Esophagus (tissue), 2 donors: ENCODE results near the gene LILRA1. TPM values are rescaled to one million over a fixed set of nuclear protein-coding genes. Genes with fewer than 3 reads are reported as not detected.
"Not testable (repeated sequence)": the region's sequence is repeated elsewhere in the genome, so short reads cannot be mapped to it uniquely, and the experiment has no call there.

Source experiments
- H3K27ac ChIP-seq, 2 donors: one replicate each; pipeline ENCODE4 v1.5.1; 2013; ENCODE audit warnings: low read depth in 2 of 2, mild to moderate bottlenecking in 2 of 2, inconsistent platforms in 1 of 2, low read length in 1 of 2, moderate library complexity in 1 of 2
- H3K27me3 ChIP-seq, 2 donors: one replicate each; pipeline ENCODE4 v1.6.1; 2013; ENCODE audit warnings: low read length in 2 of 2, control low read depth in 1 of 2, mild to moderate bottlenecking in 1 of 2; ENCODE audit not compliant: insufficient read depth in 2 of 2, control insufficient read depth in 1 of 2
- H3K36me3 ChIP-seq, 2 donors: one replicate each; pipeline ENCODE4 v1.6.1; 2013; ENCODE audit warnings: low read length in 1 of 2; ENCODE audit not compliant: control insufficient read depth in 2 of 2, insufficient read depth in 2 of 2
- H3K4me1 ChIP-seq, 2 donors: one replicate each; pipeline ENCODE4 v1.6.1; 2013; ENCODE audit warnings: low read length in 1 of 2; ENCODE audit not compliant: control insufficient read depth in 2 of 2, insufficient read depth in 2 of 2
- H3K4me3 ChIP-seq, 2 donors: one replicate each; pipeline ENCODE4 v1.5.1; 2013; ENCODE audit warnings: low read length in 2 of 2, mild to moderate bottlenecking in 2 of 2, low read depth in 1 of 2, moderate library complexity in 1 of 2
- H3K9me3 ChIP-seq, 2 donors: one replicate each; pipeline ENCODE4 v1.6.1; 2013; ENCODE audit warnings: mild to moderate bottlenecking in 2 of 2, low read depth in 1 of 2, low read length in 1 of 2, moderate library complexity in 1 of 2; ENCODE audit not compliant: control insufficient read depth in 2 of 2, insufficient read depth in 1 of 2
- WGBS, 2 donors: extraction: QIAGEN DNeasy Blood & Tissue Kit; methylation state at CpG; one replicate each; pipeline ENCODE4 v1.1.7; 2013; 5-methylcytosine and 5-hydroxymethylcytosine counted together
- polyA plus RNA-seq, 2 donors: library from polyadenylated mRNA; stranded (reverse); fragments of 200-250 nt; gene quantifications; one replicate each; pipeline ENCODE4 v1.2.3, GENCODE V29; 2013
- donor health status: healthy with polysubstance abuse.
- donor health status: Bipolar disorder and iron deficiency.

Gene LILRA1
- polyA plus RNA-seq, 2 donors = 0.08 to 0.21 TPM

DNA sequence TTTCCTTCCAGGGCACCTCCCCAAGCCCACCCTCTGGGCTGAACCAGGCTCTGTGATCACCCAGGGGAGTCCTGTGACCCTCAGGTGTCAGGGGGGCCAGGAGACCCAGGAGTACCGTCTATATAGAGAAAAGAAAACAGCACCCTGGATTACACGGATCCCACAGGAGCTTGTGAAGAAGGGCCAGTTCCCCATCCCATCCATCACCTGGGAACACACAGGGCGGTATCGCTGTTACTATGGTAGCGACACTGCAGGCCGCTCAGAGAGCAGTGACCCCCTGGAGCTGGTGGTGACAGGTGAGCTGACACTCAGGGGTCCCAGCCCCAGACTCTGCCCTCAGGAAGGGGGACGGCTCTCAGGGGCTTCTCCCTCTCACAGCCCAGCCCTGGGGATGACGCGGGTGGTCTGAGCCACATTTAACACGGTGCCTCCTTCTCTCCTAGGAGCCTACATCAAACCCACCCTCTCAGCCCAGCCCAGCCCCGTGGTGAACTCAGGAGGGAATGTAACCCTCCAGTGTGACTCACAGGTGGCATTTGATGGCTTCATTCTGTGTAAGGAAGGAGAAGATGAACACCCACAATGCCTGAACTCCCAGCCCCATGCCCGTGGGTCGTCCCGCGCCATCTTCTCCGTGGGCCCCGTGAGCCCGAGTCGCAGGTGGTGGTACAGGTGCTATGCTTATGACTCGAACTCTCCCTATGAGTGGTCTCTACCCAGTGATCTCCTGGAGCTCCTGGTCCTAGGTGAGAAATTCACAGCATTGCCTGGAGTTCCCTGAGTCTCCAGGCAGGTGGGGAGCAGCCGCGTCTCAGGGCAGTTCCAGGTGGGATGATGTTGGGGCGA, 38.3 kb downstream of the LILRA1 start:
- H3K4me1 ChIP-seq, H3K27ac ChIP-seq, H3K27me3 ChIP-seq, H3K9me3 ChIP-seq, H3K4me3 ChIP-seq, H3K36me3 ChIP-seq: not testable (repeated sequence)
- WGBS, 2 donors = 71 to 72% methylated on average over 23 of the region's 23 CpGs

DNA sequence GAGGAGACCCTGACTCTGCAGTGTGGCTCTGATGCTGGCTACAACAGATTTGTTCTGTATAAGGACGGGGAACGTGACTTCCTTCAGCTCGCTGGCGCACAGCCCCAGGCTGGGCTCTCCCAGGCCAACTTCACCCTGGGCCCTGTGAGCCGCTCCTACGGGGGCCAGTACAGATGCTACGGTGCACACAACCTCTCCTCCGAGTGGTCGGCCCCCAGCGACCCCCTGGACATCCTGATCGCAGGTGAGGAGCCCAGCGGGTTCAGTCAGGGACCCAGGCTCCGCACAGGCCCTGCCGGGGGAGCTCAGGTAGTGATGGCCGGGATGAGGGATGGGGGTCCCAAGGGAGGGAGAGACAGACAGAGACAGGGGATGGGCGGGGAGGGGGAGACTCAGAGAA, 39.1 kb downstream of the LILRA1 start:
- H3K4me3 ChIP-seq, H3K27me3 ChIP-seq: not testable (repeated sequence)
- 76 to 77% methylated on average over 16 of the region's 16 CpGs for WGBS, 2 donors

GRCh38 chr19:54633401-54633800, 40.0 kb downstream of the LILRA1 start:
- 60 to 66% methylated on average over 7 of the region's 7 CpGs for WGBS, 2 donors
- no peak overlapping the region for H3K27ac ChIP-seq

More for the DNA sequence above, 39.1 kb downstream of the LILRA1 start:
- H3K36me3 ChIP-seq, H3K9me3 ChIP-seq, H3K27ac ChIP-seq, H3K4me1 ChIP-seq: not testable (repeated sequence)

GRCh38 chr19:54636081-54636480, 42.6 kb downstream of the LILRA1 start:
- not testable (repeated sequence) for H3K27ac ChIP-seq, H3K27me3 ChIP-seq, H3K4me3 ChIP-seq, H3K9me3 ChIP-seq, H3K4me1 ChIP-seq, H3K36me3 ChIP-seq
- 16 to 24% methylated on average over 12 of the region's 12 CpGs for WGBS, 2 donors

More at GRCh38 chr19:54633401-54633800, 40.0 kb downstream of the LILRA1 start:
- Histone ChIP-seq H3K4me1 (peaks cover 0 to 2% of the 10 kb centered on the region in 2 donors), H3K27me3 (peaks cover 0 to 3% of the 10 kb centered on the region in 2 donors), H3K9me3 (no peaks in the 10 kb centered on the region), H3K36me3 (no peaks in the 10 kb centered on the region), H3K4me3 (no peak overlapping the region)

- Histone ChIP-seq H3K4me1 (no peaks in the 10 kb centered on the region), H3K4me3 (no peak overlapping the region), H3K36me3 (no peaks in the 10 kb centered on the region), H3K27me3 (no peaks in the 10 kb centered on the region), H3K27ac (no peak overlapping the region), H3K9me3 (no peaks in the 10 kb centered on the region)
- WGBS, 2 donors = 91 to 92% methylated on average over 18 of the region's 18 CpGs
Measured at GRCh38 chr19:54638683-54639082, 45.3 kb downstream of the LILRA1 start.

GRCh38 chr19:54642953-54643352, 49.5 kb downstream of the LILRA1 start:
- not testable (repeated sequence) for H3K4me1 ChIP-seq, H3K27me3 ChIP-seq, H3K36me3 ChIP-seq, H3K9me3 ChIP-seq, H3K27ac ChIP-seq, H3K4me3 ChIP-seq
- 50 to 64% methylated on average over 5 of the region's 5 CpGs for WGBS, 2 donors

- H3K27me3 ChIP-seq, H3K36me3 ChIP-seq, H3K4me3 ChIP-seq, H3K27ac ChIP-seq, H3K9me3 ChIP-seq, H3K4me1 ChIP-seq: not testable (repeated sequence)
- WGBS, 2 donors = 58 to 74% methylated on average over 4 to 6 of the region's 6 CpGs
Measured at GRCh38 chr19:54643583-54643982, 50.2 kb downstream of the LILRA1 start.

GRCh38 chr19:54644056-54644455, 50.6 kb downstream of the LILRA1 start:
- H3K27me3 ChIP-seq = no peaks in the 10 kb centered on the region
- no peak overlapping the region for H3K4me3 ChIP-seq
- no peaks in the 10 kb centered on the region for H3K36me3 ChIP-seq
- 69 to 71% methylated on average over 5 of the region's 5 CpGs for WGBS, 2 donors
- H3K9me3 ChIP-seq = no peaks in the 10 kb centered on the region
- no peak overlapping the region for H3K27ac ChIP-seq
- H3K4me1 ChIP-seq = no peaks in the 10 kb centered on the region

DNA sequence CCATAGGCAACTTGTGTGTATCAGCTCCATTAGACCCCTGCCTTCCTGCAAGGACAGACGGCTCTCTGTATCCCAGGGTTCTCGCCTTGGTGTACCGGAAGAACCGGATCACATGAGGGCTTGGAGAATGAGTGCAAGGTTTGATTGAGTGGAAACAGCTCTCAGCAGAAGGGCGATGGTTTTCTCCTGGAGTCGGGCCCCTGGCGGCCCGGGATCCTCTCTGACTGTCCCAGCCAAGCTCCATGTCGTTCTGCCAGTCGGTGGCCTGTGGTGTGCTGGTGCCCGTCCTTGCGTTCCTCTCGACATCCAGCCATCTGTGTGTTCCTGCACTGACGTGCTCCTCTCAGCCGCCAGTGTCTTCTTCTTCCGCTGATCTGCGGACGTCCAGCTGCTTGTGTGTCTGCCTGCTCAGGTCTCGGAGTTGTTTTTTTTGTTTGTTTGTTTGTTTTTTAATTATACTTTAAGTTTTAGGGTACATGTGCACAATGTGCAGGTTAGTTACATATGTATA, 53.0 kb downstream of the LILRA1 start:
- no peaks in the 10 kb centered on the region for H3K9me3 ChIP-seq
- no peak overlapping the region for H3K27ac ChIP-seq
- H3K4me1 ChIP-seq = no peaks in the 10 kb centered on the region
- no peak overlapping the region for H3K4me3 ChIP-seq
- H3K27me3 ChIP-seq = no peaks in the 10 kb centered on the region
- H3K36me3 ChIP-seq = no peaks in the 10 kb centered on the region
- WGBS, 2 donors = 86 to 91% methylated on average over 19 of the region's 19 CpGs

DNA sequence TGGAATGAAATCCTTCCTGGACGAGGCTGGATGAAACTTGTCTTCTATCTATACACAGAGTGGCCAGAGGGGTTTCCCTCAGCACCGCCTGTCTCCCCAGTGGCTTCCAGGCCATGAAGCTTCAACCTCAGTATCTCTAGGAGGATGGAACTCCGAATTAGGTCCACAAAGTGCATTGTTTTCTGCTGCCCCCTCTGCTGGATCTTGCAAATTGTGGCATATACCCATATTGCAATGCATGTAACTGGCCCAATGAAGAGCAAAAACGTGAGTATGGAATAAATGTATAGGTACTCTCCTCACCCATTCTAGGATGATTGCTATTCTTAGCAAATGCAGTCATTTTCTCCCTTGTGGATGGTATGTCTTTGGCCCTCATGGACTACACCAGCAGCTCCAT, 54.7 kb downstream of the LILRA1 start:
- Histone ChIP-seq H3K27me3 (no peaks in the 10 kb centered on the region), H3K4me1 (no peaks in the 10 kb centered on the region), H3K4me3 (no peak overlapping the region), H3K27ac (no peak overlapping the region), H3K9me3 (no peaks in the 10 kb centered on the region), H3K36me3 (no peaks in the 10 kb centered on the region)
- WGBS, 2 donors = 48 to 56% methylated on average over 4 of the region's 4 CpGs
